Measurements from ENCODE around the gene KRTAP4-8.
"Not testable (repeated sequence)": the region's sequence is repeated elsewhere in the genome, so short reads cannot be mapped to it uniquely, and the experiment has no call there.

DNA sequence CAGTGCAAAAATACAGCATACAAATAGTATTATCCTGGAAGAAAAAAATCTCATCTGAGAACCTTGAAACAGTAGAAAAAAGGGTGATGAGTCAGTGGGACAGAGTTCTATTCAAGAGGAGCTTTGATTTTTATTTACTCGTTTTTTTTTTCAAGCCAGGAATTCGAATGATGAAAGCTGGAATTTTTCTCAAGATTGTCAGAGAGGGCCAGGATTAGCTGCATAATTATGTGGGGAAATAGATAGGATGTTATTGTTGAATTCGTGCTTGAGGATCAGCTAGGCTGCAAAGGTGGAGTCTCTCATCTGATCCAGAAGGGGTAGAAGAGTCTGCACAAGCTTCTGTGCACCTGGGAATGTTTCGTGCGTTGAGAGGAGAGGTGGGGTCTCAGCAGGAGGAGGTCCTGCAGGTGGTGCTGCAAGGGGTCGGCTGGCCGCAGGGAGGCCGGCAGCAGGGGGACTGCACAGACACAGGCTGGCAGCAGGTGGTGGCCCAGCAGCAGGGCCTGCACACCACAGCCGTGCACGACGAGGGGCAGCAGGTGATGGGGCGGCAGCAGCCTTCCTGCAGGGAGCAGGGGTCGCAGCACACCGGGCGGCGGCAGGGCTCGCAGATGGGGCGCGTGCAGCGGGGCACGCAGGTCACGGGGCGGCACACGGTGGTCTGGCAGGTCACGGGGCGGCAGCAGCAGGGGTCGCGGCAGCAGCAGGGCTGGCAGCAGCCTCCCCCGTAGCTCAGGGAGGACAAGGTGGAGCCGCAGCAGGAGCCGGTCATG is 38.5 kb downstream of the KRTAP4-8 start:
- TF ChIP-seq, protein P1, sequence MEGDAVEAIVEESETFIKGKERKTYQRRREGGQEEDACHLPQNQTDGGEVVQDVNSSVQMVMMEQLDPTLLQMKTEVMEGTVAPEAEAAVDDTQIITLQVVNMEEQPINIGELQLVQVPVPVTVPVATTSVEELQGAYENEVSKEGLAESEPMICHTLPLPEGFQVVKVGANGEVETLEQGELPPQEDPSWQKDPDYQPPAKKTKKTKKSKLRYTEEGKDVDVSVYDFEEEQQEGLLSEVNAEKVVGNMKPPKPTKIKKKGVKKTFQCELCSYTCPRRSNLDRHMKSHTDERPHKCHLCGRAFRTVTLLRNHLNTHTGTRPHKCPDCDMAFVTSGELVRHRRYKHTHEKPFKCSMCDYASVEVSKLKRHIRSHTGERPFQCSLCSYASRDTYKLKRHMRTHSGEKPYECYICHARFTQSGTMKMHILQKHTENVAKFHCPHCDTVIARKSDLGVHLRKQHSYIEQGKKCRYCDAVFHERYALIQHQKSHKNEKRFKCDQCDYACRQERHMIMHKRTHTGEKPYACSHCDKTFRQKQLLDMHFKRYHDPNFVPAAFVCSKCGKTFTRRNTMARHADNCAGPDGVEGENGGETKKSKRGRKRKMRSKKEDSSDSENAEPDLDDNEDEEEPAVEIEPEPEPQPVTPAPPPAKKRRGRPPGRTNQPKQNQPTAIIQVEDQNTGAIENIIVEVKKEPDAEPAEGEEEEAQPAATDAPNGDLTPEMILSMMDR (IDR thresholded peaks at IDR 0.05) = not testable (repeated sequence)
- TF ChIP-seq EZH2, EZH2phosphoT487 (IDR thresholded peaks at IDR 0.05): not testable (repeated sequence)
